GM23338 (cell line): ENCODE measurements around the gene EXOC6B. TPM values are rescaled to one million over a fixed set of nuclear protein-coding genes. Genes with fewer than 3 reads are reported as not detected.

Source experiments
- ATAC-seq: fragments of 200-7000 bp; cut with Tn5 transposase; 3 replicates; pipeline ENCODE4 v1.9.1; 2020
- DNase-seq: peaks from one replicate; pipeline ENCODE4 v3.0.0-alpha.2; 2015; ENCODE audit warnings: low spot score
- H2AFZ ChIP-seq: fragments of 200-600 bp; sonication (generic); 2 replicates; pipeline ENCODE4 v1.8.0; 2016; ENCODE audit warnings: antibody characterized with exemption, mild to moderate bottlenecking, moderate library complexity
- H3F3A ChIP-seq: fragments of 200-600 bp; sonication (generic); replicated peaks from 2 replicates; pipeline ENCODE4 v1.8.0; 2017; ENCODE audit warnings: antibody characterized with exemption, mixed run types, low read depth
- H3K27ac ChIP-seq: fragments of 200-600 bp; sonication (generic); 2 replicates; pipeline ENCODE4 v1.6.1; 2016; ENCODE audit warnings: low read depth
- H3K27me3 ChIP-seq: fragments of 200-600 bp; sonication (generic); 2 replicates; pipeline ENCODE4 v1.8.0; 2016; ENCODE audit warnings: mild to moderate bottlenecking, mixed run types, moderate library complexity; ENCODE audit not compliant: insufficient read depth
- H3K36me3 ChIP-seq: fragments of 200-600 bp; sonication (generic); 2 replicates; pipeline ENCODE4 v1.8.0; 2016; ENCODE audit warnings: mild to moderate bottlenecking; ENCODE audit not compliant: insufficient read depth
- H3K4me1 ChIP-seq: fragments of 200-600 bp; sonication (generic); 2 replicates; pipeline ENCODE4 v1.8.0; 2016; ENCODE audit warnings: mild to moderate bottlenecking, moderate library complexity; ENCODE audit not compliant: insufficient read depth
- H3K4me2 ChIP-seq: fragments of 200-600 bp; sonication (generic); 2 replicates; pipeline ENCODE4 v1.7.1; 2017; ENCODE audit warnings: mixed run types
- H3K4me3 ChIP-seq: fragments of 200-600 bp; sonication (generic); 2 replicates; pipeline ENCODE4 v1.6.1; 2016; ENCODE audit warnings: mixed run types
- H3K79me2 ChIP-seq: fragments of 200-600 bp; sonication (generic); replicated peaks from 2 replicates; pipeline ENCODE4 v1.8.0; 2017; ENCODE audit warnings: mild to moderate bottlenecking; ENCODE audit not compliant: insufficient read depth
- H3K9me2 ChIP-seq: fragments of 200-600 bp; sonication (generic); 2 replicates; pipeline ENCODE4 v1.8.0; 2017; ENCODE audit not compliant: insufficient read depth
- H4K20me1 ChIP-seq: fragments of 200-600 bp; sonication (generic); replicated peaks from 2 replicates; pipeline ENCODE4 v1.8.0; 2017; ENCODE audit warnings: mild to moderate bottlenecking; ENCODE audit not compliant: insufficient read depth
- H3K27ac Mint-ChIP-seq: 2 replicates; pipeline ENCODE4 v1.8.0; 2020; ENCODE audit warnings: inconsistent platforms, mild to moderate bottlenecking, moderate library complexity, mixed read lengths
- H3K27me3 Mint-ChIP-seq: 3 replicates; pipeline ENCODE4 v1.8.0; 2022; ENCODE audit warnings: low read depth, mild to moderate bottlenecking, moderate library complexity, mixed read lengths, inconsistent platforms; ENCODE audit not compliant: insufficient read depth, poor library complexity
- H3K36me3 Mint-ChIP-seq: 3 replicates; pipeline ENCODE4 v1.8.0; 2021; ENCODE audit warnings: low read depth, mild to moderate bottlenecking, inconsistent platforms, moderate library complexity, mixed read lengths
- H3K4me1 Mint-ChIP-seq: 3 replicates; pipeline ENCODE4 v1.8.0; 2020; ENCODE audit warnings: mild to moderate bottlenecking, inconsistent platforms, mixed read lengths
- H3K4me3 Mint-ChIP-seq: 3 replicates; pipeline ENCODE4 v1.8.0; 2021; ENCODE audit warnings: moderate library complexity, mild to moderate bottlenecking, inconsistent platforms, mixed read lengths
- H3K9me3 Mint-ChIP-seq: 3 replicates; pipeline ENCODE4 v1.8.0; 2020; ENCODE audit warnings: moderate library complexity, mild to moderate bottlenecking, inconsistent platforms, mixed read lengths
- CREB1 ChIP-seq: fragments of 250-450 bp; sonication (Bioruptor Pico); IDR thresholded peaks from 2 replicates; pipeline ENCODE4 v1.5.0; 2020; ENCODE audit warnings: low read depth, mild to moderate bottlenecking, moderate library complexity
- CTCF ChIP-seq, 2 experiments: fragments of 200-600 bp in 1 of 2; sonication (generic) in 1 of 2; conservative IDR thresholded peaks; 2 replicates each; pipeline versions ENCODE4 v1.5.1 to v1.6.1; 2016 to 2017; ENCODE audit warnings: antibody characterized with exemption in 2 of 2, low read depth in 2 of 2, mild to moderate bottlenecking in 2 of 2, moderate library complexity in 1 of 2
- ETS1 ChIP-seq: IDR thresholded peaks from 2 replicates; pipeline ENCODE4 v1.6.1; 2016; ENCODE audit warnings: antibody characterized with exemption
- EZH2 ChIP-seq: fragments of 200-600 bp; sonication (generic); IDR thresholded peaks from one replicate; pipeline ENCODE4 v1.8.0; 2017; ENCODE audit warnings: antibody characterized with exemption, mild to moderate bottlenecking, low read depth; ENCODE audit not compliant: unreplicated experiment
- NANOG ChIP-seq: IDR thresholded peaks from 2 replicates; pipeline ENCODE4 v1.6.1; 2016; ENCODE audit warnings: antibody characterized with exemption, borderline replicate concordance
- REST ChIP-seq: IDR thresholded peaks from one replicate; pipeline ENCODE4 v1.6.1; 2018; ENCODE audit warnings: antibody characterized with exemption; ENCODE audit not compliant: unreplicated experiment
- STAT1 ChIP-seq: IDR thresholded peaks from one replicate; pipeline ENCODE4 v1.6.1; 2016; ENCODE audit warnings: antibody characterized with exemption; ENCODE audit not compliant: unreplicated experiment
- polyA plus RNA-seq: library from polyadenylated mRNA; unstranded; fragments of >200 nt; fragmentation: Nextera tagmentation; extraction: Ambion mirVana; gene quantifications from 2 replicates; pipeline ENCODE4 v1.2.1, GENCODE V29; 2016
- total RNA-seq: library from RNA; depleted of rRNA; stranded (reverse); fragments of >200 nt; shearing (Covaris generic); gene quantifications from 2 replicates; pipeline ENCODE4 v1.2.3, GENCODE V29; 2014

Gene EXOC6B
- total and polyA plus RNA-seq, 2 experiments from 2014 or later = 7.2 to 45.9 TPM

DNA sequence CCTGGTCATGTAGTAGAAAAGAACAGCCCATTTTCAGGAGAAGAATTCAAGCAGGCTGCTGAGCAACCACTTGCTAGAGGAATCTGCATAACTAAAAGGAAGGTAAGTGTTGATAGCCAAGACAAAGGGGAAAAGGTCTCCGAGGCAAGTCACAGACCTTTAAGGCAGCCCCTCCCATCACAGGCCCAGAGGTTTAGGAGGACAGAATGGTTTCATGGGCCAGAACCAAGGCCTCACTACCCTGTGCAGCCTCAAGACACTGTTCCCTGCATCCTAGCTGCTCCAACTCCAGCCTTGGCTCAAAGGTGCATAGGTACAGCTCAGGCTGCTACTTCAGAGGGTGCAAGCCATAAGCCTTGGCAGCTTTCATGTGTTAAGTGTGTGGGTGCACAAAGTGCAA, 439.5 kb downstream of the EXOC6B start:
- Mint-ChIP-seq H3K27me3 (peaks cover 2% of the 10 kb centered on the region), H3K9me3 (peaks cover 45% of the 10 kb centered on the region), H3K4me3 (no peak overlapping the region), H3K4me1 (no peaks in the 10 kb centered on the region), H3K36me3 (peaks cover 37% of the 10 kb centered on the region), H3K27ac (no peak overlapping the region)
- no peaks in the 10 kb centered on the region for H3K4me1 ChIP-seq
- H4K20me1 ChIP-seq = no peaks in the 10 kb centered on the region
- ATAC-seq = no peak
- H3K9me2 ChIP-seq = no peaks in the 10 kb centered on the region
- no peak overlapping the region for H3K4me3 ChIP-seq
- 0 out of 2 replicates have a peak, but pooled peaks cover 8% of the 10 kb centered on the region for H3K79me2 ChIP-seq
- no peak overlapping the region for H2AFZ ChIP-seq
- TF ChIP-seq ETS1 (no peak), REST (no peak), CREB1 (CRISPR knock-in tag) (no peak), CTCF (conservative IDR thresholded peaks at IDR 0.05; ENCODE audit: low read depth in 2 of 2) (no peak)
- DNase-seq = peak; percentile 31
- no peaks in the 10 kb centered on the region for H3K27me3 ChIP-seq
- no peak overlapping the region for H3K27ac ChIP-seq
- peaks cover 6% of the 10 kb centered on the region; the same call in 1 of the 2 replicates for H3K36me3 ChIP-seq
- H3K4me2 ChIP-seq = no peak overlapping the region
- H3F3A ChIP-seq = no peaks in the 10 kb centered on the region

DNA sequence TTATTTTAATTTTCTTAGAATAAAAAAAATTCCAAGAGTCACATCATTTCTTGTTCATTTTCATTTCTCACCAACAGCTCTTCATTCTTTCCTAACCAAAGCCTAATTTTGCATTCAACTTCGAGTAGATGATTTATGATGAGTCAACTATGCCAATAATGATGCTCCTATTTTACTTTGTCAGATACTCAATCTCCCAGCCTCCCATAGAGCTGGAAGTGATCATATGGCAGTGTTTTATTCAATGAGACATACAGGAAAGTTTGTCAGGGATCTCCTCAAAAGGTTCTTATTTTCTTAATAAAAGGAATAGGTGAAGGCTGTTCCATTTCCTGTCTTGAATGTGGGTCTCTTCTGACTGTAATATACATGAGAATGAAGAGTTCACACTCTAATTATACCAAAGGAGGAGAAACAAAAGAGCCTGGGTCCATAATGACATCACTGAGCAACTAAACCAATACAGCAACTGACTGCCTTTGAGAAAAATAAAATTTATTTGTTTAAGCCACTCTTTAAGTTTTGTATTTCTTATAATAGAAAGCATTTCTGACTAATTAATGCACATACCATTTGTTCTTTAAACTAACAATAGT, 447.0 kb downstream of the EXOC6B start:
- H3K79me2 ChIP-seq = 0 out of 2 replicates have a peak, but pooled peaks cover 6% of the 10 kb centered on the region

More for the DNA sequence above, 447.0 kb downstream of the EXOC6B start:
- Mint-ChIP-seq H3K4me1 (peaks cover 19% of the 10 kb centered on the region), H3K27me3 (no peaks in the 10 kb centered on the region), H3K9me3 (peaks cover 10% of the 10 kb centered on the region), H3K36me3 (peaks cover 11% of the 10 kb centered on the region), H3K27ac (no peak overlapping the region), H3K4me3 (no peak overlapping the region)
- Histone ChIP-seq H3K27me3 (no peaks in the 10 kb centered on the region), H2AFZ (no peak overlapping the region), H3K27ac (peak overlapping the region; percentile 36; the same call in 1 of the 2 replicates), H3K9me2 (no peaks in the 10 kb centered on the region), H4K20me1 (no peaks in the 10 kb centered on the region), H3K36me3 (no peaks in the 10 kb centered on the region), H3K4me1 (peaks cover 19% of the 10 kb centered on the region), H3K4me2 (peak overlapping the region; percentile 20), H3K4me3 (no peak overlapping the region), H3F3A (no peaks in the 10 kb centered on the region)
- ATAC-seq (peak; percentile 50; the same call in 2 of the 3 replicates), DNase-seq (peak; percentile 29)
- TF ChIP-seq NANOG (peak; percentile 26; the same call in 1 of the 2 replicates), CREB1 (CRISPR knock-in tag) (peak; percentile 53; the same call in 1 of the 2 replicates), EZH2 (no peak), STAT1 (no peak)
